ENCODE results near the gene CFAP97.
"Not testable (repeated sequence)": the region's sequence is repeated elsewhere in the genome, so short reads cannot be mapped to it uniquely, and the experiment has no call there.

CFAP97 gene

GRCh38 chr4:185202984-185203485 lies 765 bp downstream of the CFAP97 start:
- TF ChIP-seq CTCF (IDR thresholded peaks at IDR 0.05), result no peak

GRCh38 chr4:185201977-185202962 lies 1.5 kb downstream of the CFAP97 start:
- peaks cover 57% of the 10 kb centered on the region for H3K27me3 ChIP-seq
- TF ChIP-seq CTCF (IDR thresholded peaks at IDR 0.05), result no peak
- no peaks in the 10 kb centered on the region for H3K9me3 ChIP-seq
- no peak overlapping the region for H3K27ac ChIP-seq
- no peaks in the 10 kb centered on the region for H3K36me3 ChIP-seq
- peak overlapping the region in 1 of 2 experiments; percentile 62 for H3K4me3 ChIP-seq (ENCODE audit: low read depth in 1 of 2, low read length in 1 of 2)
- peaks cover 11 to 20% of the 10 kb centered on the region in 2 experiments for H3K4me1 ChIP-seq (ENCODE audit: control insufficient read depth in 1 of 2, insufficient read depth in 1 of 2, low read depth in 1 of 2, low read length in 1 of 2)

More at GRCh38 chr4:185202984-185203485, 765 bp downstream of the CFAP97 start:
- H3K36me3 ChIP-seq, result no peaks in the 10 kb centered on the region
- H3K9me3 ChIP-seq, result no peaks in the 10 kb centered on the region
- H3K27me3 ChIP-seq, result peaks cover 64% of the 10 kb centered on the region
- peaks cover 11 to 20% of the 10 kb centered on the region in 2 experiments for H3K4me1 ChIP-seq (ENCODE audit: control insufficient read depth in 1 of 2, insufficient read depth in 1 of 2, low read depth in 1 of 2, low read length in 1 of 2)
- no peak overlapping the region for H3K27ac ChIP-seq
- peak overlapping the region; percentile 56 to 62 for H3K4me3 ChIP-seq (ENCODE audit: low read depth in 1 of 2, low read length in 1 of 2)

GRCh38 chr4:185198189-185198588 lies 5.6 kb downstream of the CFAP97 start:
- H3K4me3 ChIP-seq (ENCODE audit: low read depth in 1 of 2, low read length in 1 of 2); H3K36me3 ChIP-seq; H3K27ac ChIP-seq; H3K9me3 ChIP-seq; H3K4me1 ChIP-seq (ENCODE audit: control insufficient read depth in 1 of 2, insufficient read depth in 1 of 2, low read depth in 1 of 2, low read length in 1 of 2): not testable (repeated sequence)
- peaks cover 16% of the 10 kb centered on the region for H3K27me3 ChIP-seq

- Histone ChIP-seq H3K9me3 (no peaks in the 10 kb centered on the region), H3K4me3 (ENCODE audit: low read depth in 1 of 2, low read length in 1 of 2) (no peak overlapping the region), H3K27me3 (no peaks in the 10 kb centered on the region), H3K36me3 (no peaks in the 10 kb centered on the region), H3K4me1 (ENCODE audit: control insufficient read depth in 1 of 2, insufficient read depth in 1 of 2, low read depth in 1 of 2, low read length in 1 of 2) (no peaks in the 10 kb centered on the region), H3K27ac (no peak overlapping the region)
- no peak for TF ChIP-seq CTCF (IDR thresholded peaks at IDR 0.05)
These were observed 7.4 kb downstream of the CFAP97 start for GRCh38 chr4:185196437-185196836.

- no peaks in the 10 kb centered on the region for H3K4me1 ChIP-seq (ENCODE audit: control insufficient read depth in 1 of 2, insufficient read depth in 1 of 2, low read depth in 1 of 2, low read length in 1 of 2)
- H3K27me3 ChIP-seq, result no peaks in the 10 kb centered on the region
- H3K27ac ChIP-seq, result no peak overlapping the region
- no peaks in the 10 kb centered on the region for H3K36me3 ChIP-seq
- no peaks in the 10 kb centered on the region for H3K9me3 ChIP-seq
- TF ChIP-seq CTCF (IDR thresholded peaks at IDR 0.05), result no peak
- no peak overlapping the region for H3K4me3 ChIP-seq (ENCODE audit: low read depth in 1 of 2, low read length in 1 of 2)
These were observed 8.6 kb downstream of the CFAP97 start for GRCh38 chr4:185194924-185195888.
